Fibroblast of lung (primary cell): ENCODE data around the gene CCNI.

Source experiments
- CTCF ChIP-seq, 2 donors: IDR thresholded peaks in 1 of 2; conservative IDR thresholded peaks in 1 of 2; 1 replicate in 1 of 2; 2 replicates in 1 of 2; pipeline ENCODE4 v1.5.1; 2011 to 2012; ENCODE audit warnings: low read length in 2 of 2, control low read depth in 1 of 2, inconsistent platforms in 1 of 2, low read depth in 1 of 2, mild to moderate bottlenecking in 1 of 2
- EZH2 ChIP-seq: IDR thresholded peaks from 2 replicates; pipeline ENCODE4 v1.5.1; 2012; ENCODE audit warnings: low read length, control low read depth, mild to moderate bottlenecking; ENCODE audit errors: missing control alignments

GRCh38 chr4:77012726-77013125 lies 63.1 kb downstream of the CCNI start:
- TF ChIP-seq CTCF (conservative IDR thresholded peaks at IDR 0.05 in 1 of 2, IDR thresholded peaks at IDR 0.05 in 1 of 2; ENCODE audit: low read depth in 1 of 2, low read length in 2 of 2): no peak
- TF ChIP-seq EZH2: no peak
